ENCODE data around the gene GID8.

Gene GID8

DNA sequence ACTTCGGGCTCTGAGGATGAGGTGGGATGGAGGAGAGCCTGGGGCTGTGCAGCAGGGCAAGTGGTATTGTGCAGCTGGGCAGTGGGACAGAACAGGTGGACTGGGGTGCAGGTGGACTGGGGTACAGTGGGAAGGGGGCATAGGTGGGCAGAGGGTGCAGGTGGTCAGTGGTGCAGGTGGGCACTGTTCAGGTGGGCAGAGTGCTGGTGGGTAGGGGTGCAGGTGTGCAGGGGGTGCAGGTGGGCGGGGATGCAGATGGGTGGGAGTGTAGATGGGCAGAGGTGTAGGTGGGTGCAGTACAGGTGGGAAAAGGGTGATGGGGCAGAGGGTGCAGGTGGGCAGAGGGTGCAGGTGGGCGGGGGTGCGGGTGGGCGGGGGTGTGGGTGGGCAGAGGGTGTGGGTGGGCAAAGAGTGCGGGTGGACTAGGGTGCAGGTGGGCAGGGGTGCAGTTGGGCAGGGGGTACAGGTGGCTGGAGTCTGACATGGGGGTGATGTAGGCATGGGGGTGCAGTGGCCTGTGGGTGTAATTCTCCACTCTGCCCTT lies 48.4 kb downstream of the GID8 start:
- no peak for DNase-seq (ENCODE audit: low read depth)

DNA sequence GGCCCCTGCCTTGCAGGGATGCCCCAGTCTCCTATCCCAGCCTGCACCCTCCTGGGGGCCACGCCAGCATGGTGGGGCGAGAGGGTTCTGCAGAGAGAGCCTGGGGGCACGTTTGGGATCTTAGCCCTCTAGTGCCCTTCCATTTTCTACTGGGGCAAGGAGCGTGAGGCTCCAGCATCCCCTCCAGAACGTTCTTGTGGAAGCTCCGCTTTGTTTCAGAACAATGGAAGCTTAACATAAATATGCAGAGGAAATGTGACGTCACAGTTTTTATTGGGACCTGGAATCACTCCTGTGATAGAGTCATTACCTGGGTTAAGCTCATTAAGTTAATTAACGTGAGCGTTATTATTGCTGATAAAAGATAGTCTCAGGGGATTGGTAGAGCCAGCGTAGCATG lies 49.2 kb downstream of the GID8 start:
- no peak for DNase-seq (ENCODE audit: low read depth)

DNA sequence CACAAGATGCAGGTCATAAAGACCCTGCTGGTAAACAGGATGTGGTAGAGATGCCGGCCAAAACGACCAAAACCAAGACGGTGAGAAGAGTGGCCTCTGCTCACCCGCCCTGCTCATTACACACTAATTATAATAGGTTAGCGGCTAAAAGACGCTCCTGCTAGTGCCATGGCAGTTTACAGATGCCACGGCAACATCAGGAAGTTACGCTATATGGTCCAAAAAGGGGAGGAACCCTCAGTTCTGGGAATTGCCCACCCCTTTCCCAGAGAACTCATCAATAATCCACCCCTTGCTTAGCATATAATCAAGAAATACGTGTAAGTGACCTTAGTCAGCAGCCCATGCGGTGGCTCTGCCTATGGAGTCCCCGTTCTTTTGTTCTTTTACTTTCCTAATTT lies 51.3 kb downstream of the GID8 start:
- no peak for DNase-seq (ENCODE audit: low read depth)

DNA sequence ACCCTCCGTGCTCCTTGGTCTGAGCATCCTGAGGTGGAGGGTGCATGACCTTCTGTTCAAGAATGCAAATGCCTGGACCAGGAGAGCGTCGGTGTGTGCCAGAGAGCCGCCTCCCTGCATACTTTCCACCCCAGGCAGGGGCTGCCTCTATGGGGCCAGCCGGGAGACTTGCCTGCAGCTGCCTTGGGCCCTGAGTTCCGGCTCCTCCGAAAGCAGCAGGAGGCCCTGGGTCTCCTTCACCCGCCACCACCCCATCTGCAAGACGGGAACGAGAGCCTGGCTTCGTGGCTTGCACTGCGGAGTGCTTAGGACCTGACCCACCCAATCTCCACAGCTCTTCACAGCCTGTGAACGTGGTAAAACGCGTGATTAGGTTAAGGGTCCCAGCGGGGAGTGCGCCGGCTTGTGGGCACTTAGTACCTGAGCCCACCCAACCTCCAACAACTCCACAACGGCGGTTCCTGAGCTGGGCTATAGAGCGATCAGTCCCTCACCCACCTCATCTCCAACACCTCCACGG lies 52.4 kb downstream of the GID8 start:
- DNase-seq (ENCODE audit: low read depth), result no peak

DNA sequence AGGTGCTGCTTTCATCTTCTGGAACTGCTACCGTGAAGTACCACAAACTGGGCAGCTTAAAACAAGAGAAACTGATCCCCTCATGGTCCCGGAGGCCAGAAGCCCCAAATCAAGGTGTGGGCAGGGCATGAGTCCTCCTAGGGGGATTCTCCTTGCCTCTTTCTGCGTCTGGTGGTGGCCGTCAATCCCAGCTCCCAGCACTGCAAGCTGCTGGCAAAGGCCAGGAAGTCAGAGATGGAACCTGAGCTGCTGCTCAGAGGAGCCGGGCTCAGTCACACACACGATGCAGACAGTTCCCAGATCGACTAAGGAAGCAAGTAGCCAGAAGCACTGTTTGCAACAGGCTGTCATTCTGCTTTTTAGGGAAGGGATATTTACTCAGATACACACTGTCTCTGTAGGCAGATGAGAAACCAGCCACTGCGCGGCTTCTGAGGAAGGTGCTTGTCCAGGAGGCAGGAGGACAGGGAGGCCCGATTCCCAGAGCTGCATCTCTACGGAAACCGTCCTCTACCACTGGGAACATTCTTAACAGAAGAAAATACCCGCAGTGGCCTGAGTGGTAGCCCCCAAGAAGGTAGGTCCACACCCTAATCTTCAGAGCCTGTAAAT lies 53.4 kb downstream of the GID8 start:
- DNase-seq (ENCODE audit: low read depth), result no peak

DNA sequence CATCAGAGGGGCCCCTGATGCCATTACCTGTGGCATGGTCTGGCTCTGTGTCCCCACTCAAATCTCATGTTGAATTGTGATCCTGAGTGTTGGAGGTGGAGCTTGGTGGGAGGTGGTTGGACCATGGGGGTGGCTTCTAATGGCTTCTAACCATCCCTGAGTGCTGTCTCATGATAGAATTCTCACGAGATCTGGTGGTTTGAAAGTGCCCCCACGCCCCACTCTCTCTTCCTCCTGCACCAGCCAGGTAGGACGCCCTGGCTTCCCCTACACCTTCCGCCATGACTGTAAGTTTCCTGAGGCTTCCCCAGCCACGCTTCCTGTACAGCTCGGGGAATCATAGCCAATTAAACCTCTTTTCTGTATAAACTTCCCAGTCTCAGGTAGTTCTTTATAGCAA lies 53.9 kb downstream of the GID8 start:
- DNase-seq (ENCODE audit: low read depth), result no peak

DNA sequence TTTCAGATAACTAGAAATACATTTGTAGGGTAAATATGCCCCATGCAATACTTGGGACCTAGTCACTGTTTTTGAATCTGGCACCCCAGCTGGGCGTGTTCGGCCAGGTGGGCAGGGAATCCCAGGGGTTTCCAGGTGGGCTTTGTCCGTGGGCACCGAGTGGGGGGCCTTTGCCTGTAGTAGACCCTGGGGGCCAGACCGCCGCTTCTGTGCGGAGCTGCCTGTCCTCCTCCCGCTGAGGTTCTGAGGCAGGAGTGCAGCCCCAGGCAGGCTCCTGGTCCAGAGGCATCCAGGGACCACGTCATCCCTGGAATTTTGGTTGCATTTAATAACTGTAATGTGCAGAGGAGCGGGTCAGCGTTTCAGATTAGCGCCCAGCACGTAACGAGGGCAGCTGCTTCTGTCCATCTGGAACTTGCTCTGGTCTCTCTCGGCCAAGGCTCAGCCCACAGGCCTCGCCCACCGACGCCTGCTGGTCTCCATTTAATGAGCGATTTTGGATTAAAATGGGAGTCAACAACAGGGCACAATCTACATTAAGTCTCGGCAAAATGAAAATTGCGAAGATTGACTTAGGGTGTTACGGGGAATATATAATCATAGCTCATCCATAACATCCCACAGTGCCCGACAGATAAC lies 56.0 kb downstream of the GID8 start:
- DNase-seq (ENCODE audit: low read depth), result no peak

DNA sequence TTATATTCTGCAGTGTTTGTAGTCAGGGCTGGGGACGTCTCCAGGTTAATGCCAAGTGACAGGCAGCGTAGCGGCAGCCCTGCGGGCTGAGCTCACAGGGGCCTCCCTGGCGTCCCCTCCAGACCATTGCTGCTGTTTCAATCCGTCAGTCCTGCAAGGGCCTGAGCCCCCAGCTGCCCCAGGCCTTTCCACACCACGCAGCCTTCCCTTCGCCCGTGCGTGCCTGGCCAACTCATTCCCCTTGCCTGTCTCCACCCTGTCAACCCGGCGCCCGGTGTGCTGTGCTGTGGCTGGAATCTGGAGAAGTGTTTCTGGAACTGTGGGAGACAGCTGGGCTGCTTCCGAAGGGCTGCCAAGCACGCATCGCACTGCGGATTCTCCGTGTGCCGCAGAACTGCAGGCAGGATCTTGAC lies 56.9 kb downstream of the GID8 start:
- DNase-seq (ENCODE audit: low read depth), result no peak

DNA sequence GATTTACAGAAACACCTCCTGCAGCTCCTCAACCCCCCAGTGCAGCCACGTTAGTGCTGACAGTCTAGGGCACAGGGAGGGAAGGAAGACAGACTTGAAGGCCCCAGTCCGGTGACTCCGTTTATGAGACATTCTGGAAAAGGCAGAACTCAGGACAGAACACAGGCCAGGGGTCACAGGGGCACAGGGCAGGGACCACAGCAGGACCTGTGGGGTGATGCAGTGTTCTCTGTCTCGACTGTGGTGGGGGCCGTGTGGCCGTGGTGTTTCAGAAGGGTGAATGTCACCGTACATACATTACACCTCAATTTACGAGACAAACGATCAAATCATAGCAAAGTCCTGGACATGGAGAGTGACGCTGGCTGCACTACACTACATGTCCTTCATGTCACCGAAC lies 57.5 kb downstream of the GID8 start:
- DNase-seq (ENCODE audit: low read depth), result no peak

DNA sequence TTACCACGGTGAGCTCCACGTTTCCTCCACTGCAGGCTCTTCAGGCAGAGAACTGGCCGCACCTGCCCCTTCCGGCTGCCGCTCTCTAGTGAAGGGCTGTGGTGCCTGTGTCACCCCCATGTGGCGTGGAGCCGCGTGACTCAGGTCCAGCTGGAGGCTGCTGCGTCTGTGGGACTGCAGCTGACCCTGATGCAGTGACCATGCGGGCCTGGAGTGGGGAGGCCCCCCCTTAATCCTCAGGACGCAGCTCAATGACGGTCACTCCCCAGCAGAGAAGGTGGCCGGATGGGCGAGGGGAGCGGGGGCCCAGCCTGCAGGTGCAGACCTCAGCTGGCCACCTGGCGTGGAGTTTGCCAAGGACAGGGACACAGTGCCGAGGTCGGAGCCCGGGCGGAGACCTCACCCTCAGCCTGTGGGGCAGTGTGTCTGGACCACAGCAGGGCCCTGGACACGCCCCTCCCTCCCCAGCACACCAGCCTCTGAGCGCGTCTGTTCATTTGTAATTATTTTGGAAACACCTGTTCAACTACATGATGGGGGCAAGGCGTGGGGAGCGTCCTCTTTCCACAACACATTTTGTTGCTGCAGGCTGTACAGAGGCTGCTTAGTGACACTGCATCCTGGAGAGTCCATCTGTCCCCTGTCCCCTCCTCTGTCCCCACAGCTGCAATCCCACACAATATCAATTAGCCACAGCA lies 58.1 kb downstream of the GID8 start:
- no peak for DNase-seq (ENCODE audit: low read depth)

DNA sequence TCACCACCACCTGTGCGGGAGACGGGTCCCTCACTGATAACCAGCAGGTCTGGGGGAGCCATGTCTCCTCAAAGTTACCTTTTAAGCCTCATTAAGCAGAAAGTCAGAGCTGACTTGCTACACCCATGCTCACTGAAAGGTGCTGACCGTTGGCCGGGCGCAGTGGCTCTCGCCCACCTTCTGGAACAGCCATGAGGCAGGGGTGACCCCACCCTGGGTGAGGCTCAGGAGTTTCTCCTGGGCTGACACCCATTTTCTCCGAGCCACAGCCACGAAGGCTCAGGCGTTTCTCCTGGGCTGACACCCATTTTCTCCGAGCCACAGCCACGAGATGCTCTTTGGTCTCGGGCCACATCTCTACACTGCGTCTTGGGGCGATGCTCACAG lies 58.6 kb downstream of the GID8 start:
- no peak for DNase-seq (ENCODE audit: low read depth)

DNA sequence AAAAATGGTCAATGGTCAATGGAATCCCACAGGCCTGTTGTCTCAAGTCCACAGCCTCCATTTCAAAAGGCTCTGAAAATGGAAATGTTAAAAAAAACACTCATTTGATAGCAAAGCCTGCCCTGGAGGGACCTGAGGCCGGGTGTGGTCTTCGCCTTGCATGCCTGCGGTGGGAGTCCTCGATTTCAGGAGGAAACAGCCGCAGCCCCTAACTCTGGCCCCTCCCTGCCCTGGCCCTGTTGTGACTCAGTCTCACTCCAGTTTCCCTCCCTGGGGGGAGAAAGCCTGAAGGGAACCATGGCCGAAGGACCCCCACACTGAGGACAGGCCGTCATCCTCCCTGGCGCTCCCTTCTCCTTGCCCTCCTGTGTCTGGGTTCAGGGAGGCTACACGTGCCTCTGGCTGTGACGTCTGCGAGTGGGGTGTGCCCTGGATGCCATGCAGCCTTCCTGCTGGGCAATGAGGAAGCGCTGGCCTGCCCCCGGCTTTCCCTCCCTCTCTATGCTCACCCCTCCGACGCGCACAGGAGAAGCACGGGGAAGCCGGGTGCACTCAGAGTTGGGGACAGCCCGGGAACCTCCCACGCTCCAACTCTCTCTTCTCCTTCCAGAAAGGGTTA lies 59.6 kb downstream of the GID8 start:
- DNase-seq (ENCODE audit: low read depth), result no peak
